ENCODE results near the gene CCDC178.
"Not testable (repeated sequence)": the region's sequence is repeated elsewhere in the genome, so short reads cannot be mapped to it uniquely, and the experiment has no call there.

The CCDC178 gene

DNA sequence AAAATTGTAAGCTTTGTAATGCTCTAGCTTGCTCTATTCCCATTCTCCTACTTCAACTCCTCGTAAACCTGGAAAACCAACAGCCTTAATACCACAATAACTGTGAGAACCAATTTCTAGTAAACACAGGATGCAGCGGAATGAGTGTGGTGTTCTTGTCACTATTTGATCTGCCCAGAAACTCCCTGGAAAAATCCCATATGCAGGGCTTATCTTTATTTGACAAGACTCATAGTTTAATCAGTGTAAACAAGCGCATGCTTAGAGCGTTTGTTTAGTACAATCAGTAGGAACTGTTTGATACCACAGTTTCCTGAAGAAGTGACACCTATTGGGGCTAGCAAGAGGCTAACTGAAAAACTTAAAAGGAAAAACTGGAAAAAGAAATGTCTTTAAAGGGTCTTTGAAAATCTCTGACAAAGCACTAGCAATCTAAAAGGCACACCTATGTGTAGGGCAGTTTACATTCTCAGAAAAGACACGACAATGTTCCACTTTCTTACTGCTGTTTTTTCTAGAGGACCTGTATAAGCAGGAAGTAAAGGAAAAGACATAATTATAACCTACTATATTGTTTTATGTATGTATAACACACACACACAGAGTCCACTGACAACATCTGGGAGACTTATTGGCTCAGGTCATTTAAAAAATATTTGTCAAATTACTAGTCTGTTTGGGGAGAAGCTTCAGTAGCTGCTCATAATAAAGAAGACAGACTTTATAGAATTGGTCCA, 426.3 kb downstream of the CCDC178 start:
- DNase-seq (ENCODE audit: low read depth in 2 of 2), result no peak

- DNase-seq (ENCODE audit: low read depth in 2 of 2), result peak; percentile 9 to 15
Measured at GRCh38 chr18:33010149-33010548, 430.4 kb downstream of the CCDC178 start.

- no peak for DNase-seq (ENCODE audit: low read depth in 2 of 2)
Measured at GRCh38 chr18:32998921-32999320, 441.6 kb downstream of the CCDC178 start.

- DNase-seq (ENCODE audit: low read depth in 2 of 2), result no peak
Measured at GRCh38 chr18:32998285-32998684, 442.2 kb downstream of the CCDC178 start.

- DNase-seq (ENCODE audit: low read depth in 2 of 2), result no peak
Measured at GRCh38 chr18:32983721-32984120, 456.8 kb downstream of the CCDC178 start.

DNA sequence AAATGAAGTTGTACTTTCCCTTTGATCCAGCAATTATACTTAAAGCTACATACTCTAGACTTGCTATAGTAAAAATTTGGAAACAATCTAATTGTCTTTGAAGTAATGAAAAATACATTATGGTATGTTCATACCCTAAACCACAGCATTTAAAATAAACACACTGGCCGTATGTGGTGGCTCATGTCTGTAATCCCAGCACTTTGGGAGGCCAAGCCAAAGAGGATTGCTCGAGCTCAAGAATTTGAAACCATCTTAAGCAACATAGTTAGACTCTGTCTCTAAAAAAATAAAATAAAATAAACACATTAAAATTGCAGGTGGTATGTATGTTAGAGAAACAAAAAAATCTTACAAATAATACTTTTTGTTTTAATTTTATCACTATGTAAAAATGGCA, 459.6 kb downstream of the CCDC178 start:
- DNase-seq (ENCODE audit: low read depth in 2 of 2), result peak in 1 of 2 experiments; percentile 22

DNA sequence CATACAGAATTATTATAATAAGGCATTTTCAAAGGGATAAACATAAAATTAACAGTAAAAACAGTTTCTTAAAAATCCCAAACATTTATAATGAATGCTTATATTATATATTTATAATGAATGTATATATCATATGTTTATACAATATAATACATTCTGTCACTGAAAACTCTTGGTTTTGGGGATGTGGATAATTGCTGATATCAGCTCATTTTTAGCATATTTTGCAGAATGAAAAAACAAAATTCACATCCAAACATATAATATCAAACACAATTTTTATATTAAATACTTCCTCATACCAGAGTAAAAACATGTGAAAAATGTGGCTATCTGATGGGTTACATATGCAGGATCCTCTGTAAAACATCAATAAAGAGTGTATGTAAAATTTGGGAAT, 465.0 kb downstream of the CCDC178 start:
- DNase-seq (ENCODE audit: low read depth in 2 of 2), result no peak

GRCh38 chr18:32975163-32975436, 465.4 kb downstream of the CCDC178 start:
- no peak for DNase-seq (ENCODE audit: low read depth in 2 of 2)

DNA sequence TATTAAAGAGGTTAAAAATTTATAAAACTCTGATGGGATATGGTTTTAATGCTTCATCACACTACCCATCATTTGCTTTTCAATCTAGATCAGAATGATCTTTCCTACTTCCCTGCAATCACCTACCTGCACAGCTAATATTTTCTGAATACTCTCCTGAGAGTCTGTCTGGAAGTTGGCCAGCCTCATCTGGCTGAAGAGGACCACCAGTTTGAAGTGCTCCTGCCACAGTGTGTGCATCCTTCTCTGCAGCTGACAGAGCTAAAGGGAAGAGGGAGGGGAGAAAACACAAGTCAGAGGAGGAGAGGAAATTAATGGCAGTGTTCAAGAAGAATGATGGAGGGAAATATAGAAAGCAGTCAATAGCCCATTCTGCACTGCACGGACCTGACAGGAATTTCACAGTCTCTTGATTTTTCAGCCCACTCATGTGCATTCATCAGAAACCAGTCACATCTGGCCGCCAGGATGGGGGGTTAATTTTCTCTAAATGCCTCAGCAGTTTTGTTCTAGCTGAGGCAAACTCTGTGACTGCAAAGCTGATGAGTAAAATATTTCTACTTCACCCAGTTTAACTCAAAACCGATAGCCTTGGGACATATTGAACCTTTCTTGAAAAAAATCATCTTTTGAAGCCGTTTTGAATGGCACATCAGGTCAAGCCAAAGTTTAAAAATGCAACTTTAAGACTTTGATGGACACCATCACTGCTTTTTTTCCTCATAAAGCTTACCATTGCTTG, 465.9 kb downstream of the CCDC178 start:
- no peak for DNase-seq (ENCODE audit: low read depth in 2 of 2)

- DNase-seq (ENCODE audit: low read depth in 2 of 2), result peak in 1 of 2 experiments; percentile 13
Measured at GRCh38 chr18:32968248-32968647, 472.3 kb downstream of the CCDC178 start.

DNA sequence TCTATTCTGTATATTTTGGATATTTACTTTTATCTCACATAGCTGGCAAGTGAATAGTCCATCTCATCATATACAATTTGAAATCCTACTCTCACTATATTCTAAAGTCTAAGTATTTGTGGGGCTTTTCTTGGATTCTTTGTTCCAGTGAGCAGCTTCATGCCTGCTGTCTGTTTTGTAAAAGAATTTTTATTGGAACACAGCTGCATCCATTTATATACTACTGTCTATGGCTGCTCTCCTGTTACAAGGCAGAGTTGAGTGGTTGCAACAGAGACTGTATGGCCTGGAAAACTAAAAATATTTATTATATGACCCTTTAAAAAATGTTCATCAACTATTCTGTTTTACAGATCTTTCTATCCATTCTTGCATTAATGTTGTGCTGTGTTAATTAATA, 474.4 kb downstream of the CCDC178 start:
- no peak for DNase-seq (ENCODE audit: low read depth in 2 of 2)

- DNase-seq (ENCODE audit: low read depth in 2 of 2), result no peak
Measured at GRCh38 chr18:32961538-32961937, 479.0 kb downstream of the CCDC178 start.

DNA sequence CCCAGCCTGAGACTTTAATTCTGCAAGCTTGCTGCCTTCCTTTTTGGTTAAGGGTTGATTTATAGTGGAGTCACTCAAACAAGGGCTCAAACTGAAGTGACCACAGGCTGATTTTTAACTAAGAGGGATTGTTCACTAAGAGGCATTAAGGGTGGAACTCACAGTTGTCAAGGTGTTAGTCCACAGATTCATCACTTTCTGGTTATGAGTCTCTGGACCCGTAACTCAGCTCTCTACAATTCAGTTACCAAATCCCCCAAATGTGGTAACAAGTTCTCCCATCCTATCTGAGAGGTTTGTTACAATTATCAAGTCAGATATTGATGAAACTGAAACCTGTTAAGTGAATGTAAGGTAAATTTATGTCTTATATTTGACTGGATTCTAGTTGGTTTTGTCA, 481.8 kb downstream of the CCDC178 start:
- DNase-seq (ENCODE audit: low read depth in 2 of 2), result no peak

GRCh38 chr18:32956591-32957315, 483.8 kb downstream of the CCDC178 start:
- peak; percentile 70 to 72 for DNase-seq (ENCODE audit: low read depth in 2 of 2)

DNA sequence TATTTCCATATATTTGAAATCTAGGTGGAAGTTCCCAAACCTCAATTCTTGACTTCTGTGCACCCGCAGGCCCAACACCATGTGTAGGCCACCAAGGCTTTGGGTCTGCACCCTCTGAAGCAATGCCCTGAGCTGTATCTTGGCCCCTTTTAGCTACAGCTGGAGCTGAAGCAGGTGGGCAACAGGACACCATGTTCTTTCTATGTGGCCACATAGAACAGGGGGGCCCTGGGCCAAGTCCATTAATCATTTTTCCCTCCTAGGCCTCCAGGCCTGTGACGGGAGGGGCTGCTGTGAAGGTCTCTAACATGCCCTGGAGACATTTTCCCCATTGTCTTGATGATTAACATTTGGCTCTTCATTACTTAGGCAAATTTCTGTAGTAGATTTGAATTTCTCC, 488.2 kb downstream of the CCDC178 start:
- DNase-seq (ENCODE audit: low read depth in 2 of 2), result not testable (repeated sequence)

GRCh38 chr18:32937597-32937996, 502.9 kb downstream of the CCDC178 start:
- no peak for DNase-seq (ENCODE audit: low read depth in 2 of 2)

DNA sequence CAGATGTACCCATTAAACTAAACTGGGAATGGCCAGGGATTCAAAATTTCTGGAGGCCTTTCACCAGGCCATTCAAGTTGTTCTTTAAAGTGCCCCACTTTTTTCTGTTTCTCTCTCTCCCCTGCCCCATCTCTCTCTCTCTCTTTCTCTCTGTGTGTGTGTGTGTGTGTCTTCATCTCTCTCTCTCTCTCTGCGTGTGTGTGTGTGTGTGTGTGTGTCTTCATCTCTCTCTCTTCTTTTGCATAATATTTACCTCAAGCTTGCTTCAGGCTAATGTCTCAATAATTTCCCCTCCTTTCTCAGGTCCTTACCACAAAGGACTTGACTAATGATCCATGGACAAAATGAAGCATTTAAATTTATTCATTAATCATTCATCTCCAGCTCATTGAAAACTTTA, 503.5 kb downstream of the CCDC178 start:
- DNase-seq (ENCODE audit: low read depth in 2 of 2), result no peak

DNA sequence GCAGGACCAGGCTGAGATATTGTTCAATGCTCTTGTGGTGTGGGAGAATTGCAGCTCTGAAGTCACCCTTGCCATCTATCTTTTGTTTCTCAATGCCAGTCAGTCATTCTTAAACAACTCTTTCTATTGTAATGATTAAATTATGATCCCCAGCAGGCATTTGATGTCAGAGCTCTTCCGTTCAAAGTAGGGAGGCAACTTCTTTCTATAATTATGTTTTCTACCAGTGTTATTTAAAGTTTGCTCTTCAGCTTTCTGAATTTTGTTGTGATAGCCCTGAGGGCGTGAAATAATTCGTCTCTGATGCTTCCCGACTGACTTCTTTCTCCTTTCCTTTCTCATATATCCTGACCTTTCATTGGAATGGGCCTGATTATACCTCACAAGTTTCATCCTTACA, 506.3 kb downstream of the CCDC178 start:
- DNase-seq (ENCODE audit: low read depth in 2 of 2), result no peak

- DNase-seq (ENCODE audit: low read depth in 2 of 2), result no peak
Measured at GRCh38 chr18:32930695-32931301, 509.7 kb downstream of the CCDC178 start.

- no peak for DNase-seq (ENCODE audit: low read depth in 2 of 2)
Measured at GRCh38 chr18:32929213-32929612, 511.3 kb downstream of the CCDC178 start.

DNA sequence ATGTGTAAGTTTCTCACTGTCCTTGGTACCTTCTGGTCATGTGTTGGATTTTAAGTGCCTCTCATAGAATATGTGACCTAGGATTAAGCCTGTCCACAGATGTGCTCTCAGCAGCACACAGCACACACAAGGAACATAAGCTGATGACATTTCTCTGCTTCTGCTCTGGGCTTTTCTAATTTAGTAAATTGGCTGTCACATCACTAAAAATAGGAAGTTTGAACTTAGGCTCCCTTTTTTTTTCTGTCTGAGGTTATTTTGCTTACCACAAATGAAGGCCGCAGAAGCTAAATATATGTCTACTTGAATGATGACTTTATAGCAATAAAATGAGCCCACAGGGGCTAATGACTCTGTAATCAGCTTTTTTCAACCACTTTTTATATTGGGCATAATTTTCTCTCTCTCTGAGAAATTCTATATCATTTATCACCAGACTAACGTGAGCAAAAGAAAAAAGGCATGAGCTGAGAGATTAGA, 517.5 kb downstream of the CCDC178 start:
- no peak for DNase-seq (ENCODE audit: low read depth in 2 of 2)

Measured in fibroblast of skin of left biceps (primary cell).